Mesodermal cell (in vitro differentiated cells): Measurements from ENCODE around the gene IFNAR1.

Source experiments
- H3K27ac ChIP-seq: 2 replicates; pipeline ENCODE4 v1.7.0; 2013; ENCODE audit warnings: mild to moderate bottlenecking, low read depth, low read length, moderate library complexity; ENCODE audit not compliant: severe bottlenecking
- H3K36me3 ChIP-seq: 2 replicates; pipeline ENCODE4 v1.7.1; 2013; ENCODE audit warnings: mild to moderate bottlenecking, low read length, moderate library complexity; ENCODE audit not compliant: control insufficient read depth, insufficient read depth
- H3K4me1 ChIP-seq: one replicate; pipeline ENCODE4 v1.7.1; 2013; ENCODE audit warnings: mild to moderate bottlenecking, low read length; ENCODE audit not compliant: insufficient read depth, control insufficient read depth, poor library complexity, severe bottlenecking
- H3K4me3 ChIP-seq: 2 replicates; pipeline ENCODE4 v1.7.0; 2013; ENCODE audit warnings: low read length, control low read depth, mild to moderate bottlenecking; ENCODE audit not compliant: insufficient read depth, poor library complexity, severe bottlenecking; ENCODE audit errors: extremely low read depth
- H3K9me3 ChIP-seq: 2 replicates; pipeline ENCODE4 v1.7.1; 2013; ENCODE audit warnings: mild to moderate bottlenecking, low read length, moderate library complexity; ENCODE audit not compliant: control insufficient read depth
- WGBS, 2 experiments: methylation state at CpG; one replicate each; pipeline ENCODE4 v1.1.5; 2013; ENCODE audit warnings: missing lambda C conversion rate in 2 of 2; ENCODE audit not compliant: insufficient coverage in 2 of 2; 5-methylcytosine and 5-hydroxymethylcytosine counted together

Gene IFNAR1

GRCh38 chr21:33367309-33367973, 42.7 kb downstream of the IFNAR1 start:
- WGBS, 2 experiments, result 87 to 91% methylated on average over 4 to 7 of the region's 7 CpGs
- Histone ChIP-seq H3K36me3 (no peaks in the 10 kb centered on the region), H3K4me1 (no peaks in the 10 kb centered on the region), H3K27ac (peak overlapping the region; percentile 58), H3K9me3 (peaks cover 37% of the 10 kb centered on the region), H3K4me3 (no peak overlapping the region)

- Histone ChIP-seq H3K9me3 (peaks cover 37% of the 10 kb centered on the region), H3K4me3 (no peak overlapping the region), H3K4me1 (no peaks in the 10 kb centered on the region), H3K36me3 (no peaks in the 10 kb centered on the region), H3K27ac (no peak overlapping the region)
- WGBS, 2 experiments, result 94% methylated on average over 2 to 3 of the region's 4 CpGs
Observed at GRCh38 chr21:33368124-33368523, 43.4 kb downstream of the IFNAR1 start.

- no peaks in the 10 kb centered on the region for H3K4me1 ChIP-seq
- 90% methylated on average over 3 of the region's 3 CpGs; no CpG with 5 or more reads in 1 of the 2 experiments for WGBS, 2 experiments
- no peak overlapping the region for H3K27ac ChIP-seq
- peaks cover 37% of the 10 kb centered on the region for H3K9me3 ChIP-seq
- H3K4me3 ChIP-seq, result no peak overlapping the region
- H3K36me3 ChIP-seq, result no peaks in the 10 kb centered on the region
Observed at GRCh38 chr21:33368576-33368975, 43.8 kb downstream of the IFNAR1 start.

- Histone ChIP-seq H3K4me1 (no peaks in the 10 kb centered on the region), H3K4me3 (no peak overlapping the region), H3K27ac (no peak overlapping the region), H3K36me3 (no peaks in the 10 kb centered on the region), H3K9me3 (peaks cover 37% of the 10 kb centered on the region)
- no CpG with 5 or more reads among the region's 1 CpG for whole genome bisulfite sequencing, 2 experiments
Observed at GRCh38 chr21:33369586-33369985, 44.8 kb downstream of the IFNAR1 start.

- 94 to 100% methylated on average over 1 to 2 of the region's 2 CpGs for WGBS, 2 experiments
- no peak overlapping the region for H3K27ac ChIP-seq
- no peaks in the 10 kb centered on the region for H3K4me1 ChIP-seq
- peaks cover 37% of the 10 kb centered on the region for H3K9me3 ChIP-seq
- H3K36me3 ChIP-seq, result no peaks in the 10 kb centered on the region
- H3K4me3 ChIP-seq, result no peak overlapping the region
Observed at GRCh38 chr21:33370305-33370704, 45.5 kb downstream of the IFNAR1 start.

- no peak overlapping the region for H3K27ac ChIP-seq
- 93 to 100% methylated on average over 1 to 2 of the region's 3 CpGs for WGBS, 2 experiments
Observed at GRCh38 chr21:33371366-33371765, 46.6 kb downstream of the IFNAR1 start.

GRCh38 chr21:33372582-33372981, 47.8 kb downstream of the IFNAR1 start:
- Histone ChIP-seq H3K36me3 (no peaks in the 10 kb centered on the region), H3K9me3 (peaks cover 21% of the 10 kb centered on the region), H3K27ac (no peak overlapping the region), H3K4me1 (no peaks in the 10 kb centered on the region), H3K4me3 (no peak overlapping the region)
- 94 to 96% methylated on average over 3 to 5 of the region's 12 CpGs for WGBS, 2 experiments

More at GRCh38 chr21:33371366-33371765, 46.6 kb downstream of the IFNAR1 start:
- no peak overlapping the region for H3K4me3 ChIP-seq
- peaks cover 32% of the 10 kb centered on the region for H3K9me3 ChIP-seq
- H3K36me3 ChIP-seq, result no peaks in the 10 kb centered on the region
- H3K4me1 ChIP-seq, result no peaks in the 10 kb centered on the region

GRCh38 chr21:33373451-33373850, 48.7 kb downstream of the IFNAR1 start:
- WGBS, 2 experiments, result 60 to 80% methylated on average over 1 of the region's 2 CpGs
- Histone ChIP-seq H3K36me3 (no peaks in the 10 kb centered on the region), H3K9me3 (peaks cover 16% of the 10 kb centered on the region), H3K4me1 (no peaks in the 10 kb centered on the region), H3K4me3 (no peak overlapping the region), H3K27ac (no peak overlapping the region)

GRCh38 chr21:33374080-33374449, 49.3 kb downstream of the IFNAR1 start:
- H3K9me3 ChIP-seq, result peaks cover 13% of the 10 kb centered on the region
- H3K36me3 ChIP-seq, result no peaks in the 10 kb centered on the region
- WGBS, 2 experiments, result 100% methylated on average over 1 to 2 of the region's 2 CpGs
- no peak overlapping the region for H3K4me3 ChIP-seq
- H3K4me1 ChIP-seq, result no peaks in the 10 kb centered on the region
- H3K27ac ChIP-seq, result no peak overlapping the region

- 57 to 60% methylated on average over 2 of the region's 4 CpGs for WGBS, 2 experiments
- H3K9me3 ChIP-seq, result peaks cover 10% of the 10 kb centered on the region
- H3K4me1 ChIP-seq, result peaks cover 4% of the 10 kb centered on the region
- no peaks in the 10 kb centered on the region for H3K36me3 ChIP-seq
- no peak overlapping the region for H3K4me3 ChIP-seq
- H3K27ac ChIP-seq, result no peak overlapping the region
Observed at GRCh38 chr21:33374450-33375096, 49.8 kb downstream of the IFNAR1 start.

- Histone ChIP-seq H3K4me1 (peaks cover 10% of the 10 kb centered on the region), H3K36me3 (no peaks in the 10 kb centered on the region), H3K4me3 (no peak overlapping the region), H3K27ac (no peak overlapping the region), H3K9me3 (peaks cover 4% of the 10 kb centered on the region)
- 73 to 90% methylated on average over 3 to 4 of the region's 5 CpGs for WGBS, 2 experiments
Observed at GRCh38 chr21:33375101-33375644, 50.4 kb downstream of the IFNAR1 start.
